Measurements from ENCODE around the gene ZBTB7A.

Gene ZBTB7A

DNA sequence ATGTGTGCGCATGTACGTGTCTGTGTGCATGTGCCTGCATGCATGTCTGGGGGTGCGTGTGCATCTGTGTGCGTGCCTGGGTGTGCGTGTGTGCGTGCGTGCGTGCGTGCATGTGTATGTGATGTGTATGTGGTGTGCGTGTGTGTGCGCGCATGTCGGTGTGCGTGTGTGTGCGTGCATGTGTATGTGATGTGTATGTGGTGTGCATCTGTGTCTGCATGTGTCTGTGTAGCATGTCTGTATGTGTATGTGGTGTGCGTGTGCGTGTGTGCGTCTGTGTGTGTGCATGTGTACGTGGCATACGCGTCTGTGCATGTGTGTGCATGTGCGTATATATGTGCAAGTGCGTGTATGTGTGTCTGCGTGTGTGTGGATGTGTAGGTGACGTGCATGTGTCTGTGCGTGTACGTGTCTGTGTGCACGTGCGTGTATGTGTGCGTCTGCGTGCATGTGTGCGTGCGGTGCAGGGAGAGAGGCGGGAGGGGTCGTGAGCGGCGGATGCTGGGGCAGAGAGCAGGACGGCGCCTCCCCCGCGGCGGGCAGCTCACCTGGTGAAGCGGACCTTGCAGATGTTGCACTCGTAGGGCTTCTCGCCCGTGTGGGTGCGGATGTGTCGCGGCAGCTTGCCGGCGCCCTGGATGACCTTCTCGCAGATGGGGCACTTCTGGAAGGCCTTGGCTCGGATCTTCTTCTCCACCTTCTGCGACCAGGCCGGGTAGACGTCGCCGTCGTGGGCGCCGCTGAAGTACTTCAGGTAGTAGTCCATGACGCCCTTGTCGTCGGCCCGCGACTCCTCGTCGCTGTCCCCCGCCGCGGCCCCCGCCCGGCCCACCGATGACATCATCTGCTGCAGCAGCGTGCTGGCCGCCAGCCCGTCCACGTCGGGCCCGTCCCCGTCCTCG lies 13.0 kb downstream of the ZBTB7A start:
- Histone ChIP-seq H3K9ac (ENCODE audit: low read length) (no peak overlapping the region), H3K27me3 (ENCODE audit: control insufficient read depth, insufficient read depth, low read length) (no peaks in the 10 kb centered on the region), H3K4me3 (ENCODE audit: low read length) (peak overlapping the region; percentile 44), H3K36me3 (ENCODE audit: control insufficient read depth, insufficient read depth, low read length) (peaks cover 40% of the 10 kb centered on the region), H3K4me1 (ENCODE audit: control insufficient read depth, insufficient read depth, low read length) (peaks cover 7% of the 10 kb centered on the region), H3K27ac (ENCODE audit: low read depth, low read length) (no peak overlapping the region)

DNA sequence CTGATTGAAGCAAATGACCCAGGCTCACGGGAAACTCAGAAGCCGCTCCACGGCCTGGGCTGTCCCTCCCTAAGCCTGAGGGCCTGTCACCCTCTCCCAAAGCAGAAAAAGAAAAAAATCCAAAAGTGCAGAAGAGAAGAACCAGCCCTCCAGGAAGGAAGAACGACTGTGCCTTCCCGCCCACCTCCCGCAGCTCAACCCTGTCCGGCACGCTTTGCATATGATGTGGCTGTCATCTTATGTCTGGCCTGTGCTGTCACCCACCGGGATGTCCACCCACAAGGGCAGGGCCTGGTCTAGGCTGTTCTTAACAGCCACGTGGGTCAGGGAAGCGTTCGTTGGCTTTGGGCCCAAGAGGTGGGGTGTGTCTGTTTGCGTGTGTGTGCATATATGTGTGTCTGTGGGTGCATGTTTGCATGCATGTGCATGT lies 13.7 kb downstream of the ZBTB7A start:
- Histone ChIP-seq H3K9ac (ENCODE audit: low read length) (no peak overlapping the region), H3K27me3 (ENCODE audit: control insufficient read depth, insufficient read depth, low read length) (no peaks in the 10 kb centered on the region), H3K27ac (ENCODE audit: low read depth, low read length) (peak overlapping the region; percentile 52), H3K4me1 (ENCODE audit: control insufficient read depth, insufficient read depth, low read length) (peaks cover 7% of the 10 kb centered on the region), H3K36me3 (ENCODE audit: control insufficient read depth, insufficient read depth, low read length) (peaks cover 44% of the 10 kb centered on the region), H3K4me3 (ENCODE audit: low read length) (peak overlapping the region; percentile 44)

DNA sequence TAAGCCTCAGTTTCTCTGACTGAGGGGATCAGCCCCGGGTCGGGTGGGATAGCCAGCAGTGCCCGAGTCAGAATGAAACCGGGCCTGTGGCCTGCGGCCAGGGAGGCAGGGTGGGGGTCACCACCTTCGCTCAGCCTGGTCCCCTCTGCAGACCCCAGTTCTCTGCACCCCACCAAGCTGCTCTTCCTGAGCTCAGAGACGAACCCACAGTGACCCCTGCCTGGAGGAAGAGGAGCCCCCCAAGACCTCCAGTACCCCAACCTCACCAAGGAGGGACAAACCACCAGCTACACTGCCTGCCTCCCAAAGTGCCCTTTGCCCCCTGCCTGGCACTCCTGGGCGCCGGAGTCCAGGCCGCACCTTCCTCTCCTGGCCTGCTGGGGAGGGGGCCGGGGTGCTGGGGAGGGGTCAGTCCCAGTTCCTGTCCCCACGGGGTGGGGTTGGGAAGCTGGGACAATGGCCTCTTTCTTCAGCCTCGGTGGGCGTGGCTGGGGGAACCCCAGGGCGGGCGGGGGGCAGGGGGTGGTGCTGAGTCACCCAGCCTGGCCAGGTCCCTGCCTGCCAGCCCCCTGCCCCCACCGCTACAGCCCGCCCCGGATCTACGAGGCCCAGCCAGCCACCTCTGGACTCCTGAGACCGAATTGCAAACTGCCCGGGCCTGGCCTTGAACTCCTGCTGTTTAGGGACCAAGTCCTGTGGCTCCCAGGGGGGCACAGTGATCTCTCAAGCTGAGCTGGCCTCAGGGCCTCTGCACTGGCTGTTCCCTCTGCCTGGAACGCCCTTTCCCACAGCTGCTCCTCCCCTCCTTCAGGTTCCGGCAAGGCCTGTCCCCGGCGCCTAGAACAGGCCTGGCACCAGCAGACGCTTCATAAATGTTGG lies 14.3 kb downstream of the ZBTB7A start:
- H3K4me1 ChIP-seq (ENCODE audit: control insufficient read depth, insufficient read depth, low read length) = peaks cover 7% of the 10 kb centered on the region
- H3K27me3 ChIP-seq (ENCODE audit: control insufficient read depth, insufficient read depth, low read length) = no peaks in the 10 kb centered on the region
- H3K36me3 ChIP-seq (ENCODE audit: control insufficient read depth, insufficient read depth, low read length) = peaks cover 44% of the 10 kb centered on the region
- peak overlapping the region; percentile 52 for H3K27ac ChIP-seq (ENCODE audit: low read depth, low read length)
- H3K9ac ChIP-seq (ENCODE audit: low read length) = peak overlapping the region; percentile 11
- peak overlapping the region; percentile 44 for H3K4me3 ChIP-seq (ENCODE audit: low read length)

DNA sequence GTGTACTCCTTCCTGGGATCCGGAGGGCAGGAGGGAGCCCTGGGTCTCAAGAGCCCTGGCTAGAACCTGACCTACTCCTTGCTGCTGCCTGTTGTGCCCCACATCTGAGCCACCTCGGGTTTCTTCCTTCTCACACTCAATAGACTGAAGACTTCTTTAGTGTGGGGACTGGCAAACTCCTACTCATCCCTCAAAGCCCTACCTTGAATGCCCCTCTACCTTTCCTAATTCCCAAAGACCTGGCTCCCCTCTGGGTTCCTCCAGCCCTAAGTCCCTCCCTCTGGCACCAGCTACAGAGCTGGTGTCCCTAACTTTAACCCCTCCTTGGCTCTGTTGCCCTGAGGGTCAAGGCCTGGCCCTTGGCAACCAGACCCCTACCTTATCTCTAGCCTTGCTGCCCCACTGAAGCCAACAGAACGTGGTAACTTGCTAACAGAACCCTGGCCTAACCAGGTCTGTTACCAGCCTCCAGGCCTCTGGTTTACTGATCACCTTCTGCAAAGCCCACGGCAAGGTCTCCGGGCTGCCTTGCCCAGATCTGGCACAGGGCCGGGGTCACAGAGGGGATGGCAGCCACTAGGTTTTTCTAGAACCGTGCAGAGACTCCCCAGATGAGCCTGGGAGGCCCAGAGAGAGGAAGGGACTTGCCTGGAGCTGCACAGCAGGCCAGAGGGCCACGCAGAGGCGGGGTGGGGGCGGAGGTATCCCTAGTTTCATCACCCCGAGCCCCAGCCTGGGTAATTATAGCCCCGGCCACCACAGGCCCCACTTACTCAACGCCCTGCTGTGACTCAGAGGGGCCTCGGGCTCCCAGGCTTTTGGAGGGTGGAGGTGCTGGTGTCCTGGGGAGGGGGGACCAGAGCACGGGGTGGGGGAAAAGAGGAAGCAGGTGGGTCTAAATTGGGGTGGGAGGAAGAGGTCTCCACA lies 15.3 kb downstream of the ZBTB7A start:
- Histone ChIP-seq H3K4me3 (ENCODE audit: low read length) (no peak overlapping the region), H3K9ac (ENCODE audit: low read length) (no peak overlapping the region), H3K27ac (ENCODE audit: low read depth, low read length) (peak overlapping the region; percentile 22), H3K36me3 (ENCODE audit: control insufficient read depth, insufficient read depth, low read length) (peaks cover 44% of the 10 kb centered on the region), H3K27me3 (ENCODE audit: control insufficient read depth, insufficient read depth, low read length) (no peaks in the 10 kb centered on the region), H3K4me1 (ENCODE audit: control insufficient read depth, insufficient read depth, low read length) (peaks cover 7% of the 10 kb centered on the region)

DNA sequence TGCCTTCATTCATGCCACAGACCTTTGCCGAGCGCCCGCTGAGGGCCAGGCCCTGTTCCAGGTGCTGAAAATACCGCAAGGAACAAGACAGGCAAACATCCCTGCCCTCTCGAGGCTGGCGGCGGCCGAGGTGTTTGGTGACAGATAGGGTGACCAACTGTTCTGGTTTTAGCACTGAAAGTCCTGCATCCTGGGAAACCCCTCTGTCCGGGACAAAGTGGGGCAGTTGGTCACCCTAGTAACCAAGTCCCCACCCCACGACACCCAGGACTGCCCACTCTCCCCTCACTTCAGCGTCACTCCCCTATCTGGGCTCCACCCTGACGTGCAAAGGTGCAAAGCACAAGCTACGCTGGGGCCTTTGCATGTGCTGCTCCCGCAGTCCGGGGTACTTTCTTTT lies 17.3 kb downstream of the ZBTB7A start:
- Histone ChIP-seq H3K27ac (ENCODE audit: low read depth, low read length) (no peak overlapping the region), H3K4me3 (ENCODE audit: low read length) (no peak overlapping the region), H3K9ac (ENCODE audit: low read length) (no peak overlapping the region), H3K36me3 (ENCODE audit: control insufficient read depth, insufficient read depth, low read length) (peaks cover 35% of the 10 kb centered on the region), H3K27me3 (ENCODE audit: control insufficient read depth, insufficient read depth, low read length) (no peaks in the 10 kb centered on the region), H3K4me1 (ENCODE audit: control insufficient read depth, insufficient read depth, low read length) (peaks cover 7% of the 10 kb centered on the region)

DNA sequence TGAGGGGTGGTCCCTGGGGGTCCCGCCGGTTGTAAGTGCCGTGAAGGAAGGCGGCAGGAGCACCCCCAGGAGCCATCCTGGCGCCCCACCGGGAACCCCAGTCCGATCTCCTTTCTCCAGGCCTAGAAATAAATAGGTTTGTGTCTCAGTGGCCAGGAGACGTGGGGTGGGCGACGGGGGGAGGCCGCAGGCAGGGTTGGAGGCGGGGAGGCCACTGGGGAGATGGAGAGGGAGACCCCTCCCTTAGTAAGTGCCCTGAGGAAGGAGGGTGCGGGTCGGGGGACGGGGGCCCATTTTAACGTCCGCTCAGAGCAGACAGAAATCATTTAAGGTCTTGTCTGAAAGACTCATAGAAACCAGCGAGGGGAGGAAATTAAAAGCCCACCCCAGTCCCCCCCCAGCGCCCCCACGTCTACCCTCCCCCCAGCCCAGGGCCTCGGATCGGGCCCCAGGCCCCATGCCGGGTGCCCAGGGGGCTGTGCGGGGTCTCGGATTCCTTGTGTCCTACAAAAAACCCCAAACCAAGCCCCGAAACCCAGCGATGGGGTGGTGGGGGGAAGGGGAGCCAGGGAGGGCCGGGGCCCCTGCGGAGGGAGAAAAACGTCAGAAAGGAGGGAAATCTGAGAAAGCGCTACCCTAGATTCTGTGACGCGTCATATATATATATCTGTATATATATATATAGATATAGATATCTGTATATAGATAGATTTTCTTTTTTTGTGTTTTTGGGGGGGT lies 19.6 kb downstream of the ZBTB7A start:
- Histone ChIP-seq H3K9ac (ENCODE audit: low read length) (no peak overlapping the region), H3K4me1 (ENCODE audit: control insufficient read depth, insufficient read depth, low read length) (no peaks in the 10 kb centered on the region), H3K27ac (ENCODE audit: low read depth, low read length) (no peak overlapping the region), H3K27me3 (ENCODE audit: control insufficient read depth, insufficient read depth, low read length) (no peaks in the 10 kb centered on the region), H3K4me3 (ENCODE audit: low read length) (no peak overlapping the region), H3K36me3 (ENCODE audit: control insufficient read depth, insufficient read depth, low read length) (peaks cover 20% of the 10 kb centered on the region)

DNA sequence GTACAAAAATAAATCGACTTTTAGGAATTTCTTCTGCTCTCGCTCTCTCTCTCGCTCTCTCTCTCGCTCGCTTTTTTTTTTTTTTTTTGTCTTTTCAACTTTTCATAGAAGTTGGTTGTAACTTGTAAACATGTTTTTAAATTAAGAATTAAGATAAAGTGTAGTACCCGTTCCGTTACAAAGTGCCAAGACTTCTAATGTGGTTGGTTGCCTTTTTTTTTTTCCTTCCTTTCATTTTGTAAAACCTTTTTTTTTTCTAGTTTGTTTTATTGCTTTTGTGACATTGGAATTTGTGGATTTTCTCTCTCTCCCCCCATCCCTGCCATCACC lies 20.4 kb downstream of the ZBTB7A start:
- H3K27ac ChIP-seq (ENCODE audit: low read depth, low read length) = no peak overlapping the region
- no peaks in the 10 kb centered on the region for H3K4me1 ChIP-seq (ENCODE audit: control insufficient read depth, insufficient read depth, low read length)
- no peaks in the 10 kb centered on the region for H3K27me3 ChIP-seq (ENCODE audit: control insufficient read depth, insufficient read depth, low read length)
- H3K9ac ChIP-seq (ENCODE audit: low read length) = no peak overlapping the region
- peaks cover 19% of the 10 kb centered on the region for H3K36me3 ChIP-seq (ENCODE audit: control insufficient read depth, insufficient read depth, low read length)
- no peak overlapping the region for H3K4me3 ChIP-seq (ENCODE audit: low read length)

DNA sequence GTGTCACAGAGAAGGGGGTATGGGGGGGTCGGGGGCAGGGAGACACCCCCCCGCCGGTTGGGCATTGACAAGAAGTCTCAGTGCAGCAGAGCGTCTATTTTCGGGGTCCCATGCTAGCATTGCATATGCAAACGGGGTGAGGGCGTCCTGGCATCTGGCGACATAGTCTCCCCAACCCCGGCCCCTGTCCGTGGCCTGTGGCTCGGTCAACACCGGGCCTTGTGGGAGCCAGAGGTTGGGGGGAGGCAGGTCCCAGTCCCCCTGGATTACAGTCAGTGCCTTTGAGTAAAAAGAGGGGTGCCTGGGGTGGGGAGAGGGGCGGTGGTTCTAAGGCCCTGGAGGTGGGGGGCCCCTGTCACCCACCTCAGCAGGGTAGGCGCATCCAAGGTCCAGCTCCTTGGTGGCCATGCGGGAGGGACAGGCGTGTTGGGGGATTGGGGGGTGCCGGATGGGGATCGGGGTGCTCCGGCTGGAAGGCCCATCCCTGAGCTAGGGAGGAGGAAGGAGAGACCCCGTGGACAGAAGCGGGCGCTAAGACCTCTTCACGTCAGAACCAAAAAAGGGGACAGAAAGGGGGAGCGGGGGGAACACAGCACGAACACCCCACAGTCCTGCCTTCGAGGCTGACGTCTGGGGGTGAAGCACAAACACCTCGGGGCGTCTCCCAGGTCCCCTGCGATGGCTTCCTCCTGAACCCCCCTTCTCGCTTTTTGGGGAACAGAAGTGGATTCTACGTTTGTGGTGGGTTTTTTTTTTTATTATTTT lies 20.9 kb downstream of the ZBTB7A start:
- H3K4me3 ChIP-seq (ENCODE audit: low read length) = no peak overlapping the region
- H3K9ac ChIP-seq (ENCODE audit: low read length) = no peak overlapping the region
- H3K36me3 ChIP-seq (ENCODE audit: control insufficient read depth, insufficient read depth, low read length) = peaks cover 17% of the 10 kb centered on the region
- no peaks in the 10 kb centered on the region for H3K4me1 ChIP-seq (ENCODE audit: control insufficient read depth, insufficient read depth, low read length)
- H3K27ac ChIP-seq (ENCODE audit: low read depth, low read length) = no peak overlapping the region
- no peaks in the 10 kb centered on the region for H3K27me3 ChIP-seq (ENCODE audit: control insufficient read depth, insufficient read depth, low read length)

DNA sequence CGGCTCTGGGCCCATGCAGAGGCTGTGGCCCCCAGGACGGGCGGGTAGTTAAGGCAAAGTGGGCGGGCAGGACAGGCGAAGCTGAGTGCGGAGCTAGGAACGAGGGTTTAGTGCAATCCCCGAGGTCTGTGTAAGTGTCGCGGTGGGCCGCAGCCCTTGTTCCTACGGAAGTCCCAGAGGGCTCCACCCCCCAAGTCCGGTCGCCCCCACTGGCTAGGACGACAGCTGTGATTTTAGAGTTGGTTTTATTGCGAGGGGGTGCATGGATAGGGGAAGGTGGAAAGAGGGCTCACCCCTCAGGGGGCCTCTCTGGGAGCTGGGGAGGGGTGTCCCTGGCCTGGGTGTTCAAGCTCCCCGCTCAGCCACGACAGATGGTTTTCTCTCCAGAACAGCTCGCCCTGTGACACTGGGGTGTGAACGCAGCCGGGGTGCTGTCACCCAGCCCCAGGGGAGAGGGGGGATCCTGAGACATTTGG lies 21.7 kb downstream of the ZBTB7A start:
- H3K4me3 ChIP-seq (ENCODE audit: low read length) = no peak overlapping the region
- no peak overlapping the region for H3K27ac ChIP-seq (ENCODE audit: low read depth, low read length)
- H3K4me1 ChIP-seq (ENCODE audit: control insufficient read depth, insufficient read depth, low read length) = no peaks in the 10 kb centered on the region
- H3K27me3 ChIP-seq (ENCODE audit: control insufficient read depth, insufficient read depth, low read length) = no peaks in the 10 kb centered on the region
- H3K9ac ChIP-seq (ENCODE audit: low read length) = no peak overlapping the region
- H3K36me3 ChIP-seq (ENCODE audit: control insufficient read depth, insufficient read depth, low read length) = peaks cover 16% of the 10 kb centered on the region

DNA sequence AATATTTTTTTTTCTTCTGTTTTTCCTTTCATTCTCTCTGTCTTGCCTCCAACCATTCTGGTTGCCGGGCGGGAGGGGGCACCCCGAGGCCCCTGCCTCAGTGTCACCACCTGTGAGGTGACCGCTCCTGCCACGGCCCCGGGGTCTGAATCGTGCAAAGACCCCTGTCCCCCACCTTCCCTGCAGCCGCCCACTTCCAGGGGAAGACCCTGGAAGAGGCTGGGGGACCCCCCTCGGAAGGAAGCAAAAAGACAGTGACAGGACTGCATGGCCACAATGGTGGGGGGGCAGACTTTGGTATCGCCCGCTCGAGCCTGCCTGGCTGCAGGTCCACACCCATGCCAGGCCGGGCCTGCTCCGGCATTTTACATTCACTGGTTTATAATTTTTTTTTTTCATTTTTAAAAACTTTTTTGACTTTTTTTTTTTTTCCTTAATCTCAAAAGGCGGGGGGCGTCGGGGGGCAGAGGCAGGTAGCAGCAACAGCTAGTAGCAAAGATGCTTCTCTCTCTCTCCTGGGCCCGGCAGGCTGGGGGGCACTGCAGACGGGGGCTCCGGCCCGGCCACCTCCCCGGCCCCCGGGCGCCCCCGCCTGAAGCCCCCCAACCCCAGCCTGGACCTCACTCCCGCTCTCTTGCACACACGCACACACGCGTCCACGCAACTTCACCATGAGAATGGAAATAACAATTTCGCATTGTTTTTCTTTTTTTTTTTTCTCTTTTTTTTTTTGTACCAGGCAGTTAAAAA lies 22.6 kb downstream of the ZBTB7A start:
- Histone ChIP-seq H3K4me3 (ENCODE audit: low read length) (no peak overlapping the region), H3K9ac (ENCODE audit: low read length) (no peak overlapping the region), H3K4me1 (ENCODE audit: control insufficient read depth, insufficient read depth, low read length) (no peaks in the 10 kb centered on the region), H3K36me3 (ENCODE audit: control insufficient read depth, insufficient read depth, low read length) (peaks cover 11% of the 10 kb centered on the region), H3K27me3 (ENCODE audit: control insufficient read depth, insufficient read depth, low read length) (no peaks in the 10 kb centered on the region), H3K27ac (ENCODE audit: low read depth, low read length) (no peak overlapping the region)
